GM19239 (cell line): Measurements from ENCODE around the gene CDK6.

Source experiments
- DNase-seq: peaks from one replicate; pipeline ENCODE4 v3.0.0; 2011; ENCODE audit warnings: low spot score; ENCODE audit not compliant: insufficient read length
- FAIRE-seq: peaks from 2 replicates; lab custom pipeline; 2011; peaks lifted over from hg19 to GRCh38; lab: Jason Lieb, UNC

Gene CDK6

GRCh38 chr7:92722541-92722940, 113.8 kb downstream of the CDK6 start:
- no peak for FAIRE-seq
- no peak for DNase-seq

DNA sequence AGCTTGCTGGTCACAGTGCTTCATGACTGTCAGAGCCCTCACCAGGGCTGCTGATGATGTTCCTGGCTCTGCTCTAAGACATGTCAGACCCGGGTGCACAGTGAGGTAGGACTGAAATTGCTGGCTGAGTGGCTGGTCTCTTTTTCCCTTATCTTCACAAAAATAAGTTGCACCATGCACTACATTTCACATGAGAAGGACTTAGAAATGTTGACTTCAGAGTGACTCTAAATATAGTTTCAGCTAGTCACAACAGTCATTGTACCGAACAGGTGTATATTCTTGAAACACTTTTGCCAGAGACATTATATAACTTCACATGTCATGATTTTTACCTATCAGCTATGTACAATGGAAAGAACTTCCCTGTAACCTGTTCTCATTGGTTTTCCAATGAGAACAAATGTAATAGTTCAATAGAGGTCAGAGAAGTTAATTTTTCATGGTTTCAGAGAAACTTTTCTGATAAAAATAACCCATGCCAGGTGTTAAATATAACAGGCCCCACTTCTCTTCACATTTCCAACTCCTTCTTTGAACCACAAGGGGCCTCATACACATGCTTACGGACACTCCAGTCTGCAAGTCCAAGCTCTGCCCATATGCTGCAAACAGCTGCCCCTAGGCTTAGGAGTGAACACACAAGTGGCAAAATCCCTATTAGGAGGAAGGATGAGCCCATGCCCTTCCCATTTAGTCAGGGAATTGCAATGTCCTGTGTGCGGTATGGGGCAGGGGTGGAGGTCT, 115.6 kb downstream of the CDK6 start:
- FAIRE-seq = peak; percentile 90
- no peak for DNase-seq

- FAIRE-seq = peak; percentile 91
- no peak for DNase-seq
Observed at GRCh38 chr7:92717993-92718716, 118.2 kb downstream of the CDK6 start.

DNA sequence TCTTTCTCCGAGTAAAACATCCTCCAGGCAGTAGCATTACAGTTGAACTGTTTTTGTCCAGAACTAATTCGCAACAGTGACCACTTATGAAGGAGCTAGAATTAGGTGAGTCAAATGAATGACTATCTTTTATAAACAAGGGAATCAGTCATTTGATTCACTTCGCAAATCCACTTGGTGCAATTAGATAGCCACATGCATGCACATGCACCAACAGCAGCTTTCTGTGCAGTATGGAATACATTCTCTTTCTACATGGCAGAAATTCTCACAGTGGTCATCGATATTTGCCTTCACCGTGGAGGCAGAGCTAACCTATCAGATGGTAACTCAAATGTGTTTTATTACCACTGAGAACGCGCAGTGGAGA, 118.8 kb downstream of the CDK6 start:
- DNase-seq = no peak
- FAIRE-seq = no peak

DNA sequence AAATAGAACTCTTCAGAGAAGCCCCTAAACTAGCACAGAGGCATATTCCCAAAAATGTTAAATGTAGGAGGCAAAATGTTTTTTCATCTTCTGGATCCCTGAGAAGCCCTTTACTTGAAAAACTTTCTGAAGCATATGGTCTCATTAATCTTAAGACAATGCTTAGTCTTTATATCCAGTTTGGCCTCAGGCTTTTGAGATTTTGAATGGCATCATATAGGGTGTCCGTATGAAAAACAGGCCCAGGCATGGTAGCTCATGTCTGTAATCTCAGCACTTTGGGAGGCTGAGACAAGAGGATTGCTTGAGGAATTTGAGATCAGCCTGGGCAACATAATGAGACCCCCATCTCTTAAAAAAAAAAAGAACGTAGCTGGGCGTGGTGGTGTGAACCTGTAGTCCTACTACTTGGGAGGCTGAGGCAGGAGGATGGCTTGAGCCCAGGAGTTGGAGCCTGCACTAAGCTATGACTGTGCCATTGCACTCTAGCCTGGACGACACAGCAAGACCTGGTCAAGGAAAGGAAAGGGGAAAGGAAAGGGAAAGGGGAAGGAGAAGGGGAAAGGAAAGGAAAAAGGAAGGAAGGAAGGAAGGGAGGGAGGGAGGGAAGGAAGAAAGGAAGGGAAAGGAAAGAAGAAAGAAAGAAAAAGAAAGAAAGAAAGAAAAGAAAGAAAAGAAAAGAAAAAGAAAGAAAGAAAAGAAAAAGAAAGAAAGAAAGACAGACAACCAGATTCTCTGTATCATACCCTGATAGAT, 119.4 kb downstream of the CDK6 start:
- DNase-seq (no peak), FAIRE-seq (peak; percentile 51)

- DNase-seq (no peak), FAIRE-seq (no peak)
Observed at GRCh38 chr7:92715963-92716362, 120.4 kb downstream of the CDK6 start.

DNA sequence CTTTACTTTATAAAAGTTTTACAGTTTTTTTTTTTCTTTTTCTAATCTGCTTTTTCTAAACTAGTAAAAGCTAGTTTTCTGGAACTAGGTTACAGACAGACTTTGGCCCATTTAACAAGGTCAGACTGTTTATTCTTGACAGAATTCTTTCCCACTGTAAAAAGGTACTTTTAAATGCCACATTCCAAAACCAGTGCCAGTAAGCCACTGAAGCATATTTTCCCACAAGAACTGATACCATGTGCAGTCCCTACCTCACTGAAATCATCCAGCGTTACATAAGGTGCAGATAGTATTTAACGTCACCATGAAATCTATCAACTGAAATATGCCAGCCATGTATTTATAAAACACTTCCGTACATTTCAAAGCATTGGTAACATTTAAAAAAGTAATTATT, 121.6 kb downstream of the CDK6 start:
- FAIRE-seq = no peak

GRCh38 chr7:92714280-92714679, 122.1 kb downstream of the CDK6 start:
- FAIRE-seq (no peak), DNase-seq (no peak)

More for the DNA sequence above, 121.6 kb downstream of the CDK6 start:
- DNase-seq = no peak

- DNase-seq = no peak
- no peak for FAIRE-seq
Observed at GRCh38 chr7:92709912-92710311, 126.5 kb downstream of the CDK6 start.

DNA sequence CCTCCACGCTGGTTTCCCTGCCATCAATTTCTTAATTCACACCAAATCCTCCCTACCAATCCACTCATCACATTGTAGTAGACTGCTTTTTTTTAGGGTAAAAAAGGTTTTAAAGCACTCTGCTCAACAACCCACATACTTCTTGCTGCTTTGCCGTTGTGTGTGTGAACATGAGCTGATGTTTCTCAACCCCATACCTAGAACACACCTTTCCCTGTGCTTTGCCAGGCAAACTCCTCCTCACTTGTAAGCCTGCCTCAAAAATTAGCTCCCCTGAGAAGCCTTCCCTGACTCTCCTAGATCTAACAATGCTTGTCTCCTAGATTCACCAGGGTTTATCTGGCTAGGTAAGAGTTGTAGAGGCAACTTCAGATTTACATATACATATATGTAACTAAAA, 127.2 kb downstream of the CDK6 start:
- FAIRE-seq (no peak), DNase-seq (no peak)

DNA sequence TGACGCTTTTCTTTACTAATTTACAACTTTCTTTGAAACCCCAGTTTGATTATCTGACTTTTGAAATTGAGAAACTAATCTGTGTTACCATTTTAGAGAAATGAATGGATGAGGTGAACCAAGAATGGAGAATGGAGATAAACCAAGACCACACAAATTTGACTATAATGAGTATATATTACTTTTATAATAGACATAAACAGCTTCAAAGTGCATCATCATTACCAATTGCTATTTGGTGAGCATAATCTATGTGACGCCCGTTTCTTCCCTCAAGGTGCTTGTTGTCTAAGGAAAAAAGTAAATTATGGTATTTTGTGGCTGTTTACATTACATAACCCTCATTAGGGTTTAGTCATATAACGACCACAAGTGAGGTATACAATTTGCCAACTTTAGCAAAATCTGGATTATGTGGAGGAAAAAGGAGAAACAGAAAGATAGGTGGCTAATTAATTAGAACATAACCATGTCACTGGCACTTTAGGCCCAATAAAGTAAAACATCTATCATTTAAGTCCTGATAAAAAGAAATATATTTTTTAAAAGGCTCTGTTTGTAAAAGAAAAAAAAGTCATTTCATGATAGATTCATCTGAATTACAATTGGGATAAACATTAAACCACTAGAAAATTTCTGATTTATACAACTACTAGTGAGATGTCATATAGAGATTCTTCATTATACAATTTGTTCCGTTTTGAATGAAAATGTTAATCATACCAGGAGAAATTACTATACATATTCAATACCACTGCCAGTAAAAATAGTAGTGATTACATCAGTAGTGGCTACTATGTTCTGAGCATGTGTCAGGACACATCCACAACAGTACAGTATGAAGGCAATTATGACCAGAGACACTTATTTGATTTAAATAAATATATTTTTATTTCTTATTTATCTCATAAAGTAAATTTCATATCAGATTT, 128.0 kb downstream of the CDK6 start:
- DNase-seq (no peak), FAIRE-seq (no peak)

DNA sequence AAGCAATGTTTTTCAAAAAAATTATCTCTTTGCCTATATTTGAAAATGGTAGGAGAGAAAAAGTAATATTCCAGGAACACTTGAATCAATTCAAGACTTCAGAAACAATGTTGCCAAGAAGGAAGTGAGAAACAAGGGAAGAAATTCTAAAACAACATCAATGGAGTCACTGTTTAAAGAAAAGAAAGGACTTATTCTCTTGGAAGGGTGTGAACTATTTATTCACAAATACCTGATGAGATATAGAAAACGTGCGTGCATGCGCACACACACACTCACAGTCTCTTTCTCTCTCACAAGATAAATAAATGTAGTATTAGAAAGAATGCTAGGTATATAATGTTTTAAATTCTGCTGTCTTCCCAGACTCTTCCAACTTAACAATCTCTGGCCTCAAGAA, 128.9 kb downstream of the CDK6 start:
- DNase-seq (no peak), FAIRE-seq (no peak)

DNA sequence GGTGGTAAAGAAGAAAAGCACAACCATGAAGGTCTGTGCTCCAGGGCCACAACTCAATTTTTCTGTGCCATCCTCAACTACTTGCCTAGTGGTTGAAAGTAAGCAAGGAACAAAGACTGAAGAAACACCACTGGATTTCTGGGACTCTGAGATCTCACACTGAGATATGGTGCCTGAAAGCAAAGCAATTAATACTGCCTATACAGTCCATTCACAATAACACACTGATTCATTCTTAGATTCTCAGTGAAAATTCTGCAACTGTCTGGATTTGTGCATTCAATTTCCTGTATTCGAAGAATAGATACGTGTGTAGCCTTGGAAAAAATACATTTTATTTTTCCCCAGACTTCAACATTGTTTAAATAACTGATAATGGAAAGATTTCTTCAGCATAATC, 129.8 kb downstream of the CDK6 start:
- FAIRE-seq = no peak
- DNase-seq = no peak

- no peak for DNase-seq
- FAIRE-seq = no peak
Observed at GRCh38 chr7:92705831-92706230, 130.5 kb downstream of the CDK6 start.

- FAIRE-seq = no peak
- no peak for DNase-seq
Observed at GRCh38 chr7:92704858-92705257, 131.5 kb downstream of the CDK6 start.

DNA sequence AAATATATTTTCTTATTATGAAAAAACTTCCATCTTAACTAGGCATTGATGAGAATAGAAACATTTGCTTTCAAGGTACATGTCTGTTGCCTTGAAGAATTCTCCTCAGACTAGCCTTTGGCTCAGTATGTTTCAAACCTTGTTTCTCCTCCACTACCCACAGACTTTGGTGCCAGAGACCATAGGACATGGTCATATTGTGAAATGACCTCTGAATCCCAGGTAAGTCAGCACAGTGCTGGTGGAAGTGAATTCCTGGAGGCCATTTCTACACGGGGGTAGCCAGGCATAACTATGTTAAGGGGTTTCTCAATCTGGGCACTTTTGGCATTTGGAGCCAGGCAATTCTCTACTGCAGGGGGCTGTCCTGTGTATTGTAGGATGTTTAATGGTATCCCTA, 133.8 kb downstream of the CDK6 start:
- DNase-seq (no peak), FAIRE-seq (no peak)

DNA sequence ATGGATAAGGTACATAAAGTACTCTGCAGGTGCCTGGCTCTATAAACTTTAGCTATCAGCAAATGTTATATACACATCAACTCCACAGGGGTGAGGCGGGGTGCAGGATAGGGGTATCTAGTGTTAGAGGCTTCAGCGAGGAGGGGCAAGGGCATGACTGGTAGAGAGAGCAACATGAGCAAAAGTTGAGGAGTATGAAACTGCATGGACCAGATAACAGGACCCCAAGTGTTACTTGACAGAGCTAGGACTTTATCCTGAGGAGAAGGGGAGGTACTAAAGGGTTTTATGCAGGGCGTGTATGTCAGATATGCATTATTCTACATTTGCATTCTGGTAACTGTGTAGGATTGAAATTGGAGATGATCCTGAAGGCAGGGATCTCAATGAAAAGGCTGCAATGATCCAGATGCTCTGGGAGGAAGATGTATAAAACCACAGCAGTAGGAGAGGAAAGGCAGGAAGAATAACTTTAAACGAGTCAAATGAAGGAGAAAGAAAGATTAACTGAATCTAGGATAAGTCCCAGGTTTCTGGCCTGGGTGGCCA, 136.3 kb downstream of the CDK6 start:
- no peak for DNase-seq
- FAIRE-seq = no peak

GRCh38 chr7:92699560-92699959, 136.8 kb downstream of the CDK6 start:
- FAIRE-seq (no peak), DNase-seq (no peak)

DNA sequence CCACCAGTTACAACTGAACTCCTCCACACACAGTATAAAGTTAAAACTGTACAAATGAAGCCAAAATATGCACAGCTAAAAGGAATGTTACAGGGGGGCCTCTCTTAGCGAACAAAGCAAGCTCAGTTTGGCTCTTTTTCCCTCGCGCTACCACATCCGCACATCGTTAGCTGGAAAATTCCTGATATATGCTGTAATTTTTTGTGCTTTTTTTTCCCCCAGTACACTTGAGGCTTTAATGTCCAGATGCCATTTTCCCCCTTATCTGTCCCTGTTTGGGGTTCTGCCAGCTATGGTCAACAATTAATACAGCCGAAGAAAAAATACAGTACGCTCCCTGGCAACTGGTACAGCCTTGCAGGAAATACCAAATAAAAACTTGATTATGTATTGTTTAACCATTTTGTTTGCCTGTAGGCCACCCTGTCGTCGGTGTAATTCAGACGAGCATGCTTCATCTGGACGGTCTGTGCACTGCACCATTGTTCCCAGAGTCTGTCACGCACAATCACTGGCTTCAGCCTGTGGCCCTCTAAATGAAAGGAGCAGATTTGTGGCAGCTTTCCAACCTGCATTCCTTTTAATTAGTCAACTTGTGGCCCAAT, 138.0 kb downstream of the CDK6 start:
- no peak for FAIRE-seq
- DNase-seq = no peak
